HL-60 (cell line): ENCODE data around the gene SATB2.

Source experiments
- DNase-seq, 2 experiments: peaks; one replicate each; pipeline ENCODE4 v3.0.0-alpha.2; 2010 to 2020; ENCODE audit warnings: low read depth in 1 of 2, low spot score in 1 of 2
- H3K27ac ChIP-seq: fragments of 250-450 bp; sonication (Bioruptor Pico); replicated peaks from 2 replicates; pipeline ENCODE4 v1.5.1; 2020; ENCODE audit warnings: mild to moderate bottlenecking, moderate library complexity
- H3K27me3 ChIP-seq: fragments of 250-450 bp; sonication (Bioruptor Pico); 2 replicates; pipeline ENCODE4 v1.5.1; 2021; ENCODE audit warnings: mild to moderate bottlenecking, moderate library complexity; ENCODE audit not compliant: insufficient read depth, poor library complexity, severe bottlenecking
- H3K4me3 ChIP-seq: replicated peaks from 2 replicates; pipeline ENCODE4 v1.5.1; 2011; ENCODE audit warnings: mild to moderate bottlenecking, control low read depth, low read length; ENCODE audit not compliant: insufficient read depth
- CTCF ChIP-seq: IDR thresholded peaks from one replicate; pipeline ENCODE4 v1.5.1; 2011; ENCODE audit warnings: low read length, control low read depth, inconsistent platforms; ENCODE audit not compliant: insufficient read depth
- GABPA ChIP-seq: IDR thresholded peaks from 2 replicates; pipeline ENCODE4 v1.6.1; 2012; ENCODE audit warnings: low read depth
- POLR2AphosphoS5 ChIP-seq: IDR thresholded peaks from 2 replicates; pipeline ENCODE4 v1.6.1; 2012; ENCODE audit warnings: low read depth
- REST ChIP-seq: IDR thresholded peaks from 2 replicates; pipeline ENCODE4 v1.6.1; 2012; ENCODE audit warnings: low read depth; ENCODE audit not compliant: insufficient replicate concordance
- SPI1 ChIP-seq: IDR thresholded peaks from 2 replicates; pipeline ENCODE4 v1.6.1; 2012; ENCODE audit warnings: low read depth, mild to moderate bottlenecking, borderline replicate concordance

SATB2 gene

GRCh38 chr2:199428291-199428690 is 29.4 kb downstream of the SATB2 start:
- no peak for TF ChIP-seq SPI1
- TF ChIP-seq GABPA, result no peak
- TF ChIP-seq CTCF, result no peak
- no peak for TF ChIP-seq REST
- no peak for TF ChIP-seq POLR2AphosphoS5
- H3K27ac ChIP-seq, result no peak overlapping the region
- H3K27me3 ChIP-seq, result no peaks in the 10 kb centered on the region
- no peak for DNase-seq
- H3K4me3 ChIP-seq, result no peak overlapping the region

GRCh38 chr2:199424160-199424559 is 33.6 kb downstream of the SATB2 start:
- TF ChIP-seq REST, result no peak
- no peak for TF ChIP-seq GABPA
- TF ChIP-seq POLR2AphosphoS5, result no peak
- no peak for TF ChIP-seq CTCF
- no peak for TF ChIP-seq SPI1
- H3K4me3 ChIP-seq, result no peak overlapping the region
- H3K27me3 ChIP-seq, result no peaks in the 10 kb centered on the region
- no peak for DNase-seq
- no peak overlapping the region for H3K27ac ChIP-seq

GRCh38 chr2:199419428-199419827 is 38.3 kb downstream of the SATB2 start:
- no peak for DNase-seq
- Histone ChIP-seq H3K4me3 (no peak overlapping the region), H3K27me3 (no peaks in the 10 kb centered on the region), H3K27ac (no peak overlapping the region)
- TF ChIP-seq SPI1 (no peak), CTCF (no peak), POLR2AphosphoS5 (no peak)

GRCh38 chr2:199414465-199414864 is 43.3 kb downstream of the SATB2 start:
- H3K27ac ChIP-seq, result no peak overlapping the region
- no peak overlapping the region for H3K4me3 ChIP-seq
- DNase-seq, result no peak
- TF ChIP-seq CTCF, result no peak
- no peak for TF ChIP-seq GABPA
- no peak for TF ChIP-seq SPI1
- no peak for TF ChIP-seq POLR2AphosphoS5
- no peak for TF ChIP-seq REST
- no peaks in the 10 kb centered on the region for H3K27me3 ChIP-seq
